Measurements from ENCODE around the gene CDHR5.

The CDHR5 gene

DNA sequence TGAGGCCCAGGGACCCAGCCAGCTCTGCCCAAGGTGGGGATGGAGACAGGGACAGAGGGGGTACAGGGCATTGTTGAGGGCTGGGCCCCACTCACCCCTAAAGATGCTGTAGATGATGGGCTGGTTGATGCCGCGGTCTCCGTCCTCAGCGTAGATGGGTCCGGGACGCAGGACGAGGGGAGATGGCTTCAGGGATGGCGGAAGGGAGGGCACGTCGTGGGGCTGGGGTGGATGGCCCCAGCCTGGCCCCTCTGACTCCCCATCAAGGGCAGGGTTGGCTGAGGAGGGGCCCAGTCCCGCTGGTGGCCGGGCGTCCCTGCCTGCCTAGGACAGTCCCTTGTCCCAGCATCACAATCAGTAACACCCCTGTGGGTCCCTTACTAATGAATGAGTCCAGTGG, 4.6 kb downstream of the CDHR5 start:
- Histone ChIP-seq H3K4me2 (no peak overlapping the region), H3K27me3 (ENCODE audit: insufficient read depth, low read depth) (no peaks in the 10 kb centered on the region), H3K27ac (no peak overlapping the region), H3K79me2 (ENCODE audit: insufficient read depth, low read depth) (no peaks in the 10 kb centered on the region), H3K9ac (no peak overlapping the region), H3K36me3 (ENCODE audit: insufficient read depth) (no peaks in the 10 kb centered on the region), H2AFZ (ENCODE audit: low read depth) (no peak overlapping the region), H4K20me1 (ENCODE audit: insufficient read depth) (no peaks in the 10 kb centered on the region), H3K4me1 (ENCODE audit: low read depth, poor library complexity, severe bottlenecking) (peaks cover 6% of the 10 kb centered on the region), H3K4me3 (IDR thresholded peaks at IDR 0.05; ENCODE audit: insufficient read depth, low read depth, low read length) (no peak overlapping the region)
- TF ChIP-seq, protein P1, sequence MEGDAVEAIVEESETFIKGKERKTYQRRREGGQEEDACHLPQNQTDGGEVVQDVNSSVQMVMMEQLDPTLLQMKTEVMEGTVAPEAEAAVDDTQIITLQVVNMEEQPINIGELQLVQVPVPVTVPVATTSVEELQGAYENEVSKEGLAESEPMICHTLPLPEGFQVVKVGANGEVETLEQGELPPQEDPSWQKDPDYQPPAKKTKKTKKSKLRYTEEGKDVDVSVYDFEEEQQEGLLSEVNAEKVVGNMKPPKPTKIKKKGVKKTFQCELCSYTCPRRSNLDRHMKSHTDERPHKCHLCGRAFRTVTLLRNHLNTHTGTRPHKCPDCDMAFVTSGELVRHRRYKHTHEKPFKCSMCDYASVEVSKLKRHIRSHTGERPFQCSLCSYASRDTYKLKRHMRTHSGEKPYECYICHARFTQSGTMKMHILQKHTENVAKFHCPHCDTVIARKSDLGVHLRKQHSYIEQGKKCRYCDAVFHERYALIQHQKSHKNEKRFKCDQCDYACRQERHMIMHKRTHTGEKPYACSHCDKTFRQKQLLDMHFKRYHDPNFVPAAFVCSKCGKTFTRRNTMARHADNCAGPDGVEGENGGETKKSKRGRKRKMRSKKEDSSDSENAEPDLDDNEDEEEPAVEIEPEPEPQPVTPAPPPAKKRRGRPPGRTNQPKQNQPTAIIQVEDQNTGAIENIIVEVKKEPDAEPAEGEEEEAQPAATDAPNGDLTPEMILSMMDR (conservative IDR thresholded peaks at IDR 0.05; ENCODE audit: low read depth, low read length), result no peak

DNA sequence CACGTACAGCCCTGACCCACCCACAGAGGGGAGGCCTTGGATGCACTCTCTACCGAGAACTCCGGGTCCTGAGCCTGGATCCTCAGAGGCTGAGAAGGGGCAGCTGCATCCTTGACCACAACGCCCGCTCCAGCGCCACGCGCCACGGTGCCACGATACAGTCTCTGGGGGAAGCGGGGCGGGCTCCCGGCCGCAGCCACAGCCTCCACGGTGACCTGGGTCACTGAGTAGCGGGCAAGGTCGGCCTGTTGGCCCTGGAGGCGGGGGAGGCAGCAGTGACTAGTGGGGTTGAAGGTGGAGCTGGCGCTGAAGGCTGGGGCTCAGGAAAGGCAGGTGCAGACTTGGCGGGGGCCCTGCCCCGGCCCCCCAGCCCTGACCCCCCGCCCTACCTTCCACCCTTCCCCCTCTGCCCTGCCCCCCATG, 5.1 kb downstream of the CDHR5 start:
- Histone ChIP-seq H4K20me1 (ENCODE audit: insufficient read depth) (no peaks in the 10 kb centered on the region), H3K27me3 (ENCODE audit: insufficient read depth, low read depth) (no peaks in the 10 kb centered on the region), H3K4me2 (no peak overlapping the region), H3K36me3 (ENCODE audit: insufficient read depth) (no peaks in the 10 kb centered on the region), H3K27ac (no peak overlapping the region), H3K4me1 (ENCODE audit: low read depth, poor library complexity, severe bottlenecking) (peaks cover 12% of the 10 kb centered on the region), H3K79me2 (ENCODE audit: insufficient read depth, low read depth) (no peaks in the 10 kb centered on the region), H3K4me3 (IDR thresholded peaks at IDR 0.05; ENCODE audit: insufficient read depth, low read depth, low read length) (no peak overlapping the region), H2AFZ (ENCODE audit: low read depth) (no peak overlapping the region), H3K9ac (no peak overlapping the region)
- TF ChIP-seq, protein P1 (conservative IDR thresholded peaks at IDR 0.05; ENCODE audit: low read depth, low read length), result no peak

DNA sequence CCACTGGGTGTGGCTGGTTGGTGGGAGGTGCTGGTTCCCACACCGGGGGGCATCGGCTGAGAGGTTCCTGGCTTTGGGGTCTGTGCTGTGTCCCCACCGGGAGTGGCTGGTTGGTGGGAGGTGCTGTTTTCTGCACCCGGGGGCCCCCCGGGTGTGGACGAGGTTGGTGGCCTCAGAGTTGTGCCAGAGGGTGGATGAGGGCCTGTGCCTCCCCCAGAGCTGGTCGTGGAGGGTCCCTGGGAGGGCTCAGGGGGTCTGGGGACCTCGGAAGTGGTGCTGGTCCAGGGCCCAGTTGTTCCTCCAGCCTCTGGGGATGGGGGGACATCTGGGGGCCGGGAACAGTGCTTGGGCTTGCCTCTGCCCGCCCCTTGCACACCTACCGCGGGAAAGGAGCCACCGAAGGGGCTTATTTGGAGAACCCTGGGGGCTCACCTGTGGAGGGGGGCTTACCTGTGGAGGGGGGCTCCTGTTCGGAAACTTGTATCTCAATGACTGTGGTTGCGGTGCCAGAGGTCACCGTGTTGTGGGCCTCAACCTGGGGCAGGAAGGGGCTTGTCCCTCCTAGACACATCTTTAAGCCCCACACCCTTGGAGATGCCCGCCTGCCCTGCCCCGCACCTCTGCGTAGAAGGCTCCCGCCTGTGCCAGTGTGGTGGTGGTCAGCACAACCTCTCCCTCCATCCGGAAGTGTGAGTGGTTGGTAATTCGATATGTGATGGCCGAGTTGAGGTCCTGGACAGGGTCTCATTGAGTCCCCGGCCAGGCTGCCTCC, 5.7 kb downstream of the CDHR5 start:
- Histone ChIP-seq H3K4me1 (ENCODE audit: low read depth, poor library complexity, severe bottlenecking) (peaks cover 16% of the 10 kb centered on the region), H3K9ac (no peak overlapping the region), H3K36me3 (ENCODE audit: insufficient read depth) (no peaks in the 10 kb centered on the region), H4K20me1 (ENCODE audit: insufficient read depth) (no peaks in the 10 kb centered on the region), H3K4me3 (IDR thresholded peaks at IDR 0.05; ENCODE audit: insufficient read depth, low read depth, low read length) (no peak overlapping the region), H3K4me2 (no peak overlapping the region), H3K27ac (no peak overlapping the region), H3K27me3 (ENCODE audit: insufficient read depth, low read depth) (no peaks in the 10 kb centered on the region), H2AFZ (ENCODE audit: low read depth) (no peak overlapping the region), H3K79me2 (ENCODE audit: insufficient read depth, low read depth) (no peaks in the 10 kb centered on the region)
- TF ChIP-seq, protein P1 (conservative IDR thresholded peaks at IDR 0.05; ENCODE audit: low read depth, low read length), result no peak

DNA sequence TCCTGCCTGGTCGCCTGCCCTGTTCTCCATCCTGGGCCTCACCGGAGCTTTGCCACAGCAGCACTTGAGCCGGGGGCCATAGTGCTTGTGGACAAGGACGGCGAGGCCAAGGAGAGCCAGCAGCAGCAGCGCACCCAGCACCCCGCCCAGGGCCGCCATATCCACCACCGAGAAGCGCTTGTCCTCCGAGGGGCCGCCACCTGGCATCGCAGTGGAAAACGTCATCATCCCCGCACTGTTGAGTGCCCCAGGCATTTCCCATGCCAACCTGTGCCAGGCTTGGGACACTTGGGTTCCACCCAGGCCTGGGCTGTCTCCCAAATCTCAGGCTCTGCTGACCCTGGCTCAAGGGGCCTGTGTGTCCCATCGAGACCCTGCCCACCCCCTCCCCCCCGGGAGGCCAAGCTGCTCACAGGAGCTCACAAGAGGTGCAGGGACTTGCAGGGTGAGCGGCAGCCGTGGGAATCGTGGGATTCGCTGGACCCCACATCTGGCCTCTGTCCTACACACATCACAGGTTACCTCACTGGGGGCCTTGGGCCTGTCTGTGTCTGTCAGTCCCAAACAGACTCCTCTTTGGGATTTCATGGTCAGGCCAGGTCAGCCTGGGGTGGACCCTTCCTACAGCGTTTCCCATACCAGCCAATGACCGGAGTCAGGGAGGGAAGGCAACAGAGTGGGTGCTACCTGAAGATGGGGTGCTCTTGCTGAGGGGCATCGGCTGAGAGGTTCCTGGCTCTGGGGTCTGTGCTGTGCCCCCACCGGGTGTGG, 6.7 kb downstream of the CDHR5 start:
- H3K79me2 ChIP-seq (ENCODE audit: insufficient read depth, low read depth), result no peaks in the 10 kb centered on the region
- H3K36me3 ChIP-seq (ENCODE audit: insufficient read depth), result no peaks in the 10 kb centered on the region
- H2AFZ ChIP-seq (ENCODE audit: low read depth), result no peak overlapping the region
- H3K4me2 ChIP-seq, result no peak overlapping the region
- no peak overlapping the region for H3K27ac ChIP-seq
- H3K27me3 ChIP-seq (ENCODE audit: insufficient read depth, low read depth), result no peaks in the 10 kb centered on the region
- H4K20me1 ChIP-seq (ENCODE audit: insufficient read depth), result no peaks in the 10 kb centered on the region
- H3K4me3 ChIP-seq (IDR thresholded peaks at IDR 0.05; ENCODE audit: insufficient read depth, low read depth, low read length), result no peak overlapping the region
- TF ChIP-seq, protein P1 (conservative IDR thresholded peaks at IDR 0.05; ENCODE audit: low read depth, low read length), result no peak
- peaks cover 16% of the 10 kb centered on the region for H3K4me1 ChIP-seq (ENCODE audit: low read depth, poor library complexity, severe bottlenecking)
- H3K9ac ChIP-seq, result no peak overlapping the region
